ENCODE results near the gene GTF3C2. TPM values are rescaled to one million over a fixed set of nuclear protein-coding genes. Genes with fewer than 3 reads are reported as not detected.
A peak's percentile ranks its signal among the peaks of the same experiment; 100 is the strongest.

GTF3C2 gene
- total and polyA plus RNA-seq, 2 of the 13 experiments (the other 11 are each of a cell fraction or from before 2014, with no cell fraction given): 77.5 to 130 TPM

DNA sequence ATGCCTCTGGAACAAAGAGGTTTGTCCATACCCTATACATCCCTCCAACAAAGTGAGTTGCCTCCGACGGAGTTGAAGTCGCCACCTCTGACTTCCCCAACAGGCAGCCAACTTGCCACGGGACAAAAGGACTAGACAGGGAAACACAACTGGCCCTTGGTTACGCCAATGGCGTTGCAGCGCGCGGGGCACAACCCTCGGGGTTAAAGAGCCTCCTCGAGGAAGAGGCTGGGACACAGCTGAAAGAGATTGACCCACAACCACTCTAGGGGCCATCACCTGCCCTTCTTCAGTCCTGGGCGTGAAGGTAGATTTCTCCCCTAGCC lies 545 bp downstream of the GTF3C2 start (continued):
- TF ChIP-seq, protein P1, sequence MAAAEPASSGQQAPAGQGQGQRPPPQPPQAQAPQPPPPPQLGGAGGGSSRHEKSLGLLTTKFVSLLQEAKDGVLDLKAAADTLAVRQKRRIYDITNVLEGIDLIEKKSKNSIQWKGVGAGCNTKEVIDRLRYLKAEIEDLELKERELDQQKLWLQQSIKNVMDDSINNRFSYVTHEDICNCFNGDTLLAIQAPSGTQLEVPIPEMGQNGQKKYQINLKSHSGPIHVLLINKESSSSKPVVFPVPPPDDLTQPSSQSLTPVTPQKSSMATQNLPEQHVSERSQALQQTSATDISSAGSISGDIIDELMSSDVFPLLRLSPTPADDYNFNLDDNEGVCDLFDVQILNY (CRISPR knock-in tag; conservative IDR thresholded peaks at IDR 0.05): peak; percentile 72
- TF ChIP-seq TFDP1 (CRISPR knock-in tag; IDR thresholded peaks at IDR 0.05; ENCODE audit: borderline replicate concordance) (peak; percentile 60), GABPB1 (CRISPR knock-in tag; IDR thresholded peaks at IDR 0.05) (no peak), RNF219 (CRISPR knock-in tag; IDR thresholded peaks at IDR 0.05) (0 out of 2 replicates have a peak, but pooled peaks have one; percentile 14), NR2F1 (CRISPR knock-in tag; IDR thresholded peaks at IDR 0.05) (peak in 1 of 2 experiments; percentile 17; a peak in 1 of 4 replicates), ZNF646 (CRISPR knock-in tag; IDR thresholded peaks at IDR 0.05) (peak; percentile 32; the same call in 1 of the 2 replicates), SP1 (IDR thresholded peaks at IDR 0.05) (no peak), SP1 (CRISPR knock-in tag; IDR thresholded peaks at IDR 0.05) (peak; percentile 12; the same call in 1 of the 2 replicates), TBX3 (IDR thresholded peaks at IDR 0.05; ENCODE audit: borderline replicate concordance) (no peak), KLF15 (CRISPR knock-in tag; IDR thresholded peaks at IDR 0.05; ENCODE audit: borderline replicate concordance) (0 out of 2 replicates have a peak, but pooled peaks have one; percentile 83), ZNF264 (CRISPR knock-in tag; IDR thresholded peaks at IDR 0.05) (no peak), ZNF710 (CRISPR knock-in tag; IDR thresholded peaks at IDR 0.05; ENCODE audit: borderline replicate concordance) (peak; percentile 87; the same call in 1 of the 2 replicates)
- TF ChIP-seq, protein P2, sequence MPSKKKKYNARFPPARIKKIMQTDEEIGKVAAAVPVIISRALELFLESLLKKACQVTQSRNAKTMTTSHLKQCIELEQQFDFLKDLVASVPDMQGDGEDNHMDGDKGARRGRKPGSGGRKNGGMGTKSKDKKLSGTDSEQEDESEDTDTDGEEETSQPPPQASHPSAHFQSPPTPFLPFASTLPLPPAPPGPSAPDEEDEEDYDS (CRISPR knock-in tag; IDR thresholded peaks at IDR 0.05): peak; percentile 69
